OCI-LY7 (cell line): ENCODE results near the gene OPCML. TPM values are rescaled to one million over a fixed set of nuclear protein-coding genes. Genes with fewer than 3 reads are reported as not detected.

Experiments used
- BruUV-seq: library from RNA; stranded (reverse); fragments of 400-500 nt; replicated peaks from 2 replicates; lab custom pipeline; 2021; lab: Mats Ljungman, UMichigan
- CTCF ChIA-PET: fragments of 300-600 bp; sonication (Branson Sonifier 250); formaldehyde crosslinking; loops from one replicate; lab custom pipeline; 2022; ENCODE audit warnings: antibody characterized with exemption; ENCODE audit not compliant: unreplicated experiment; lab: Charles Lee
- POLR2A ChIA-PET: fragments of 300-600 bp; sonication (Branson Sonifier 250); formaldehyde crosslinking; loops from one replicate; lab custom pipeline; 2022; ENCODE audit warnings: antibody characterized with exemption; lab: Charles Lee
- DNase-seq: peaks from one replicate; pipeline ENCODE4 v3.0.0-alpha.2; 2015; ENCODE audit warnings: low spot score
- H2AFZ ChIP-seq: fragments of 200-600 bp; sonication (generic), shearing (Covaris generic); 2 replicates; pipeline ENCODE4 v1.6.1; 2014; ENCODE audit warnings: mild to moderate bottlenecking, antibody characterized with exemption, low read length, moderate library complexity
- H3K27ac ChIP-seq: fragments of 200-600 bp; sonication (generic); 2 replicates; pipeline ENCODE4 v1.5.1; 2014; ENCODE audit warnings: mixed run types, low read depth, mild to moderate bottlenecking, moderate library complexity, low read length, inconsistent platforms; ENCODE audit not compliant: poor library complexity, severe bottlenecking
- H3K36me3 ChIP-seq: fragments of 200-600 bp; sonication (generic); 2 replicates; pipeline ENCODE4 v1.6.1; 2014; ENCODE audit warnings: mild to moderate bottlenecking, antibody characterized with exemption, low read length, moderate library complexity, mixed read lengths; ENCODE audit not compliant: insufficient read depth
- H3K4me1 ChIP-seq: fragments of 200-600 bp; sonication (generic); 2 replicates; pipeline ENCODE4 v1.5.1; 2014; ENCODE audit warnings: mild to moderate bottlenecking, low read length; ENCODE audit not compliant: insufficient read depth, poor library complexity, severe bottlenecking
- H3K4me2 ChIP-seq: fragments of 200-600 bp; sonication (generic); 2 replicates; pipeline ENCODE4 v1.6.1; 2014; ENCODE audit warnings: mild to moderate bottlenecking, low read length
- H3K4me3 ChIP-seq: fragments of 200-600 bp; sonication (generic); 2 replicates; pipeline ENCODE4 v1.5.1; 2014; ENCODE audit warnings: mild to moderate bottlenecking, low read depth, low read length; ENCODE audit not compliant: poor library complexity, severe bottlenecking
- H3K79me2 ChIP-seq: fragments of 200-600 bp; sonication (generic); 2 replicates; pipeline ENCODE4 v1.6.1; 2016; ENCODE audit warnings: low read depth, mild to moderate bottlenecking, low read length, moderate library complexity, mixed read lengths; ENCODE audit not compliant: insufficient read depth
- H3K9me2 ChIP-seq: fragments of 200-600 bp; sonication (generic); 2 replicates; pipeline ENCODE4 v1.6.1; 2016; ENCODE audit warnings: mild to moderate bottlenecking, low read length, mixed read lengths; ENCODE audit not compliant: insufficient read depth
- H3K9me3 ChIP-seq: fragments of 200-600 bp; sonication (generic); 2 replicates; pipeline ENCODE4 v1.6.1; 2014; ENCODE audit warnings: mild to moderate bottlenecking, mixed run types, low read length, mixed read lengths
- H4K20me1 ChIP-seq: fragments of 200-600 bp; sonication (generic); 2 replicates; pipeline ENCODE4 v1.6.1; 2014; ENCODE audit warnings: mild to moderate bottlenecking, antibody characterized with exemption, low read length, moderate library complexity, mixed read lengths; ENCODE audit not compliant: insufficient read depth
- CTCF ChIP-seq: fragments of 200-600 bp; sonication (generic); conservative IDR thresholded peaks from 2 replicates; pipeline ENCODE4 v1.5.1; 2014; ENCODE audit warnings: mild to moderate bottlenecking, antibody characterized with exemption, low read length, moderate library complexity, mixed read lengths
- EZH2phosphoT487 ChIP-seq: fragments of 200-600 bp; sonication (generic); IDR thresholded peaks from 2 replicates; pipeline ENCODE4 v1.6.1; 2018; ENCODE audit warnings: low read depth, borderline replicate concordance, mild to moderate bottlenecking, mixed run types, antibody characterized with exemption, low read length, moderate library complexity, mixed read lengths
- intact Hi-C: fragments of 100-400 bp; cut with micrococcal nuclease; formaldehyde crosslinking; loops from one replicate; pipeline ENCODE4 v1.10.0; 2022; ENCODE audit not compliant: unreplicated experiment
- total RNA-seq, 2 experiments: library from RNA; depleted of rRNA in 1 of 2; stranded (reverse); fragments of >200 nt in 1 of 2; shearing (Covaris generic) in 1 of 2; gene quantifications; 2 replicates each; pipeline ENCODE4 v1.2.3, GENCODE V29; 2014 to 2022

Gene OPCML
- total RNA-seq, 2 experiments from 2014 or later: not detected

GRCh38 chr11:132538642-132539041 lies 993.7 kb downstream of the OPCML start:
- no peaks in the 10 kb centered on the region for H3K79me2 ChIP-seq
- no TSS peak for BruUV-seq
- no peak overlapping the region for H2AFZ ChIP-seq
- DNase-seq: no peak
- no peaks in the 10 kb centered on the region for H3K9me2 ChIP-seq
- H4K20me1 ChIP-seq: no peaks in the 10 kb centered on the region
- ChIA-PET POLR2A (interaction anchor here (0.8 kb wide), 1 partner anchor 108 kb away, joined by 3 read pairs; no protein-coding TSS in a partner anchor), CTCF (no interaction called here)
- no peaks in the 10 kb centered on the region for H3K36me3 ChIP-seq
- intact Hi-C loops: no loop called here
- no peak overlapping the region for H3K27ac ChIP-seq
- TF ChIP-seq EZH2phosphoT487 (no peak), CTCF (no peak)
- H3K4me2 ChIP-seq: no peak overlapping the region
- H3K4me1 ChIP-seq: no peaks in the 10 kb centered on the region
- H3K4me3 ChIP-seq: no peak overlapping the region
- H3K9me3 ChIP-seq: no peaks in the 10 kb centered on the region

GRCh38 chr11:132535830-132536229 lies 996.5 kb downstream of the OPCML start:
- BruUV-seq: no TSS peak
- TF ChIP-seq EZH2phosphoT487 (no peak), CTCF (no peak)
- Histone ChIP-seq H3K4me3 (no peak overlapping the region), H4K20me1 (no peaks in the 10 kb centered on the region), H3K9me3 (no peaks in the 10 kb centered on the region), H3K79me2 (no peaks in the 10 kb centered on the region), H3K4me2 (no peak overlapping the region), H2AFZ (no peak overlapping the region), H3K27ac (no peak overlapping the region), H3K9me2 (no peaks in the 10 kb centered on the region), H3K36me3 (no peaks in the 10 kb centered on the region), H3K4me1 (no peaks in the 10 kb centered on the region)
- DNase-seq: no peak
- POLR2A ChIA-PET: interaction anchor here (1.0 kb wide), 1 partner anchor 9 kb away, joined by 4 read pairs; no protein-coding TSS in a partner anchor
- intact Hi-C loops: no loop called here
- CTCF ChIA-PET: no interaction called here

GRCh38 chr11:132531921-132532320 lies 1000.4 kb downstream of the OPCML start:
- Histone ChIP-seq H2AFZ (no peak overlapping the region), H3K36me3 (no peaks in the 10 kb centered on the region), H3K9me3 (no peaks in the 10 kb centered on the region), H3K4me1 (no peaks in the 10 kb centered on the region), H3K4me2 (no peak overlapping the region), H4K20me1 (no peaks in the 10 kb centered on the region), H3K9me2 (no peaks in the 10 kb centered on the region), H3K4me3 (no peak overlapping the region), H3K79me2 (no peaks in the 10 kb centered on the region), H3K27ac (no peak overlapping the region)
- CTCF ChIA-PET: no interaction called here
- POLR2A ChIA-PET: interaction anchor here (0.9 kb wide), 1 partner anchor 18 kb away, joined by 3 read pairs; no protein-coding TSS in a partner anchor
- TF ChIP-seq EZH2phosphoT487 (no peak), CTCF (no peak)
- intact Hi-C loops: no loop called here
- DNase-seq: no peak
- BruUV-seq: no TSS peak
